Thyroid gland (tissue), 4 donors: ENCODE data around the gene DNAH8.

ENCODE experiments used
- POLR2A ChIP-seq, 2 donors: fragments of 450-650 bp; IDR thresholded peaks; one replicate each; pipeline ENCODE4 v1.6.1; 2017; ENCODE audit warnings: antibody characterized with exemption in 2 of 2, mild to moderate bottlenecking in 2 of 2, moderate library complexity in 1 of 2
- TF ChIP-seq, protein P1 (sequence below), 6 experiments: fragments of 200-600 bp in 3 of 6; fragments of 450-650 bp in 3 of 6; sonication (generic) in 3 of 6; IDR thresholded peaks; one replicate each; pipeline ENCODE4 v1.5.1; 2016 to 2019; ENCODE audit warnings: antibody characterized with exemption in 6 of 6, mild to moderate bottlenecking in 2 of 6, inconsistent platforms in 1 of 6, moderate library complexity in 1 of 6

DNA sequence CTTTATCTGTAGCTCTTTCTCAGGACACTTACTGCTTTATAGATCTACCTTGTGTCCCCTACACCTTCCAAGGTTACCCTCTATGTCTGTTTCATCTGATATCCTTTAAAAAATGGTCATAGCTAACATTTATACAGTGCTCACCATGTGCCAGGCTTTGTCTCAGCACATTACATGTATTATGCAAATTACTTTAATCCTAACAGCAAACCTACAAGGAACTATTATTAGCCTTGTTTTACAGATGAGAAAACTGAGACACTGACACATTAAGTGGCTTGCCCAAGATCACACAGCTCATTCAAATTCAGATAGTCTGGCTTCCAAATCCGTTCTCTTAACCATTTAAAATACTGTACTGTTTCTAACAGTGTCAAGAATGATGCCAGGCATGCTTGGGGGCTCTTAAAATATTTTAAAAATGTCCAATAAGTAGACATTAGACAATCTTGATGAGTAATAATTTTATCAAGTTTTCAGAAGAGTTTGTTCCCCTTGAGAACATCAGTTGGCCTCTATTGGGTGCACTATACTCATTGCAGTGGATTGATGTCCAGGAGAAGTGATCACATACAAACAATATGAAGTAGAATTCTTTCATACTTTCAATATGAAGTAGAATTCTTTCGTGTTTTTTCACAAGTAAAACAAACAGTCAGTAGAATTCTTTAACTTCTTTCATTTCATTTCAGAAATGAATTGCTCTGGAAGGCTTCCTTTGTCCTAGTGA is 69.6 kb downstream of the DNAH8 start:
- TF ChIP-seq, protein P1, sequence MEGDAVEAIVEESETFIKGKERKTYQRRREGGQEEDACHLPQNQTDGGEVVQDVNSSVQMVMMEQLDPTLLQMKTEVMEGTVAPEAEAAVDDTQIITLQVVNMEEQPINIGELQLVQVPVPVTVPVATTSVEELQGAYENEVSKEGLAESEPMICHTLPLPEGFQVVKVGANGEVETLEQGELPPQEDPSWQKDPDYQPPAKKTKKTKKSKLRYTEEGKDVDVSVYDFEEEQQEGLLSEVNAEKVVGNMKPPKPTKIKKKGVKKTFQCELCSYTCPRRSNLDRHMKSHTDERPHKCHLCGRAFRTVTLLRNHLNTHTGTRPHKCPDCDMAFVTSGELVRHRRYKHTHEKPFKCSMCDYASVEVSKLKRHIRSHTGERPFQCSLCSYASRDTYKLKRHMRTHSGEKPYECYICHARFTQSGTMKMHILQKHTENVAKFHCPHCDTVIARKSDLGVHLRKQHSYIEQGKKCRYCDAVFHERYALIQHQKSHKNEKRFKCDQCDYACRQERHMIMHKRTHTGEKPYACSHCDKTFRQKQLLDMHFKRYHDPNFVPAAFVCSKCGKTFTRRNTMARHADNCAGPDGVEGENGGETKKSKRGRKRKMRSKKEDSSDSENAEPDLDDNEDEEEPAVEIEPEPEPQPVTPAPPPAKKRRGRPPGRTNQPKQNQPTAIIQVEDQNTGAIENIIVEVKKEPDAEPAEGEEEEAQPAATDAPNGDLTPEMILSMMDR (IDR thresholded peaks at IDR 0.05) = no peak
- TF ChIP-seq POLR2A (IDR thresholded peaks at IDR 0.05) = no peak
